Measurements from ENCODE around the gene ITGAX. TPM values are rescaled to one million over a fixed set of nuclear protein-coding genes. Genes with fewer than 3 reads are reported as not detected.

ITGAX gene
- total and polyA plus RNA-seq, 2 of the 8 experiments (the other 6 are each of a cell fraction or from before 2014, with no cell fraction given), result 0.30 TPM; not detected in 1

DNA sequence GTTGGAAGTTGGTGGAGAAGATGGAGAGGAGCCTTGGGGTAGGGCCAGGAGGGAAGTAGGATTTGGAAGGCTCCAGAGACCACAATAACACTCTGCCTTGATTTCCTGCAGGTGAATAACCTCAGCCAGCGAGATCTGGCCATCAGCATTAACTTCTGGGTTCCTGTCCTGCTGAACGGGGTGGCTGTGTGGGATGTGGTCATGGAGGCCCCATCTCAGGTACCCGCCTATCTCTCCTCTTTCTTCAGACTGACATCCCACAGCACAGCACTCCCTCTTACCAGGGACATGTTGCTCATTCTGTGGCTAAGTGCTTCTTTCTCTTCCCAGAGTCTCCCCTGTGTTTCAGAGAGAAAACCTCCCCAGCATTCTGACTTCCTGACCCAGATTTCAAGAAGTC is 68.3 kb downstream of the ITGAX start:
- Histone ChIP-seq H3K27ac (ENCODE audit: low read depth, low read length) (no peak overlapping the region), H3K9ac (replicated peaks in 1 of 4; ENCODE audit: extremely low read depth in 1 of 4, low read depth in 3 of 4, low read length in 3 of 4) (no peak overlapping the region; a peak in 1 of 7 replicates), H4K91ac (replicated peaks; ENCODE audit: insufficient read length, low read length) (no peak overlapping the region), H3K36me3 (ENCODE audit: control insufficient read depth in 2 of 4, insufficient read depth in 4 of 4, low read length in 3 of 4) (no peaks in the 10 kb centered on the region), H2AFZ (ENCODE audit: low read length) (no peak overlapping the region), H4K5ac (ENCODE audit: insufficient read length, low read depth, low read length) (no peak overlapping the region), H2BK12ac (ENCODE audit: low read depth, low read length) (no peak overlapping the region), H3K14ac (ENCODE audit: insufficient read length) (no peak overlapping the region), H3K4ac (replicated peaks; ENCODE audit: insufficient read length, low read depth, low read length) (no peak overlapping the region), H3K9me3 (ENCODE audit: insufficient read depth in 2 of 2, low read depth in 1 of 2, low read length in 1 of 2) (peaks cover 5 to 6% of the 10 kb centered on the region in 2 experiments), H3K23ac (ENCODE audit: insufficient read length) (no peak overlapping the region), H3K4me3 (ENCODE audit: extremely low read depth in 1 of 4, insufficient read depth in 2 of 4, low read depth in 3 of 4, low read length in 4 of 4) (no peak overlapping the region), H3K23me2 (ENCODE audit: low read depth, low read length) (peaks cover 2% of the 10 kb centered on the region; the same call in 1 of the 2 replicates), H3K18ac (ENCODE audit: extremely low read depth, low read length) (no peak overlapping the region), H3K4me2 (ENCODE audit: insufficient read depth in 1 of 2, low read depth in 2 of 2, low read length in 2 of 2) (no peak overlapping the region), H2BK120ac (replicated peaks; ENCODE audit: low read depth, low read length) (no peak overlapping the region), H3K56ac (replicated peaks; ENCODE audit: insufficient read length, low read depth, low read length) (no peak overlapping the region), H3K4me1 (replicated peaks in 1 of 4; ENCODE audit: control insufficient read depth in 3 of 4, insufficient read depth in 4 of 4, low read length in 3 of 4) (no peaks in the 10 kb centered on the region; a peak in 1 of 7 replicates), H3K79me1 (ENCODE audit: low read depth, low read length) (no peaks in the 10 kb centered on the region), H4K20me1 (replicated peaks in 1 of 2; ENCODE audit: control insufficient read depth in 1 of 2, insufficient read depth in 2 of 2, low read length in 2 of 2) (no peaks in the 10 kb centered on the region), H2AK5ac (ENCODE audit: low read depth, low read length) (no peak overlapping the region), H4K8ac (ENCODE audit: extremely low read depth, insufficient read depth, low read length) (no peak overlapping the region), H3K27me3 (replicated peaks in 1 of 4; ENCODE audit: control insufficient read depth in 3 of 4, extremely low read depth in 1 of 4, insufficient read depth in 3 of 4, low read length in 3 of 4) (peaks cover 5 to 21% (median 19%) of the 10 kb centered on the region in 4 experiments), H2BK15ac (ENCODE audit: low read length) (no peak overlapping the region), H2BK5ac (ENCODE audit: low read depth, low read length) (no peak overlapping the region), H3K79me2 (ENCODE audit: control insufficient read depth in 1 of 2, insufficient read depth in 2 of 2, low read length in 2 of 2) (no peaks in the 10 kb centered on the region), H2BK20ac (ENCODE audit: low read length) (no peak overlapping the region)
- no peak for TF ChIP-seq RAD21 (IDR thresholded peaks at IDR 0.05 in 1 of 2, conservative IDR thresholded peaks at IDR 0.05 in 1 of 2; ENCODE audit: low read depth in 2 of 2, low read length in 2 of 2)
- TF ChIP-seq SRF (IDR thresholded peaks at IDR 0.05; ENCODE audit: low read depth, low read length), result no peak
- no peak for TF ChIP-seq PHF8 (conservative IDR thresholded peaks at IDR 0.05; ENCODE audit: low read depth, low read length)
- no peak for TF ChIP-seq BCL11A (IDR thresholded peaks at IDR 0.05; ENCODE audit: low read depth in 2 of 2, low read length in 2 of 2)
- TF ChIP-seq RFX5 (IDR thresholded peaks at IDR 0.05; ENCODE audit: borderline replicate concordance, low read depth, low read length), result no peak
- TF ChIP-seq BRCA1 (IDR thresholded peaks at IDR 0.05; ENCODE audit: low read depth, low read length), result no peak
- ChIA-PET POLR2A (ENCODE audit: partially characterized antibody) (no interaction called here), CTCF (ENCODE audit: partially characterized antibody) (interaction anchor here (1.4 to 1.8 kb wide), 2 partner anchors 28 to 37 kb away, joined by 3 to 4 read pairs; no protein-coding TSS in a partner anchor)
- DNase-seq (ENCODE audit: low read depth in 1 of 2, low spot score in 2 of 2) (no peak), FAIRE-seq (no peak)
- 56% methylated on average over 3 of the region's 3 CpGs; no CpG with 5 or more reads in 1 of the 2 experiments for WGBS, 2 experiments (ENCODE audit: extremely low coverage in 1 of 2, insufficient coverage in 1 of 2, insufficient read length in 1 of 2, insufficient replicate concordance in 2 of 2, low coverage in 1 of 2, low lambda C conversion rate in 2 of 2, missing lambda C conversion rate in 1 of 2)

All from H1 (cell line).